PC-3 (cell line): ENCODE measurements around the gene PIEZO2. TPM values are rescaled to one million over a fixed set of nuclear protein-coding genes. Genes with fewer than 3 reads are reported as not detected.

ENCODE experiments used
- ATAC-seq: fragments of 200-7000 bp; cut with Tn5 transposase; 2 replicates; pipeline ENCODE4 v1.9.1; 2020; ENCODE audit warnings: mild to moderate bottlenecking, moderate library complexity
- BruUV-seq: library from RNA; stranded (reverse); fragments of 400-500 nt; replicated peaks from 2 replicates; lab custom pipeline; 2021; lab: Mats Ljungman, UMichigan
- CTCF ChIA-PET: fragments of 300-600 bp; sonication (Branson Sonifier 250); formaldehyde crosslinking; loops from one replicate; lab custom pipeline; 2022; ENCODE audit warnings: antibody characterized with exemption; lab: Charles Lee
- POLR2A ChIA-PET: fragments of 300-600 bp; sonication (Branson Sonifier 250); formaldehyde crosslinking; loops from one replicate; lab custom pipeline; 2022; ENCODE audit warnings: antibody characterized with exemption; ENCODE audit not compliant: unreplicated experiment; lab: Charles Lee
- DNase-seq: peaks from one replicate; pipeline ENCODE4 v3.0.0-alpha.2; 2015
- H2AFZ ChIP-seq: fragments of 300-600 bp; sonication (generic); 2 replicates; pipeline ENCODE4 v1.6.0; 2016; ENCODE audit warnings: antibody characterized with exemption, low read length
- H3F3A ChIP-seq: fragments of 300-600 bp; sonication (generic); one replicate; pipeline ENCODE4 v1.6.0; 2017; ENCODE audit warnings: antibody characterized with exemption, low read length, control low read depth, mild to moderate bottlenecking; ENCODE audit not compliant: unreplicated experiment
- H3K27ac ChIP-seq: fragments of 300-600 bp; sonication (generic); 2 replicates; pipeline ENCODE4 v1.5.1; 2016; ENCODE audit warnings: mild to moderate bottlenecking, low read length
- H3K27me3 ChIP-seq: fragments of 300-600 bp; sonication (generic); 2 replicates; pipeline ENCODE4 v1.6.1; 2016; ENCODE audit warnings: low read length, mixed read lengths
- H3K36me3 ChIP-seq: fragments of 300-600 bp; sonication (generic); 2 replicates; pipeline ENCODE4 v1.6.1; 2016; ENCODE audit warnings: low read depth, mixed run types, low read length, mixed read lengths
- H3K4me1 ChIP-seq: fragments of 300-600 bp; sonication (generic); 2 replicates; pipeline ENCODE4 v1.5.1; 2016; ENCODE audit warnings: low read length; ENCODE audit not compliant: insufficient read depth
- H3K4me2 ChIP-seq: fragments of 300-600 bp; sonication (generic); 2 replicates; pipeline ENCODE4 v1.6.0; 2016; ENCODE audit warnings: low read length
- H3K4me3 ChIP-seq: fragments of 300-600 bp; sonication (generic); 2 replicates; pipeline ENCODE4 v1.5.1; 2016; ENCODE audit warnings: mild to moderate bottlenecking, low read length, mixed read lengths
- H3K79me2 ChIP-seq: fragments of 300-600 bp; sonication (generic); 2 replicates; pipeline ENCODE4 v1.6.1; 2017; ENCODE audit warnings: low read length, mixed read lengths
- H3K9ac ChIP-seq: fragments of 300-600 bp; sonication (generic); 2 replicates; pipeline ENCODE4 v1.6.0; 2016; ENCODE audit warnings: mild to moderate bottlenecking, low read length
- H3K9me2 ChIP-seq: fragments of 300-600 bp; sonication (generic); replicated peaks from 2 replicates; pipeline ENCODE4 v1.6.1; 2016; ENCODE audit warnings: mixed run types, low read length, mixed read lengths
- H3K9me3 ChIP-seq: fragments of 300-600 bp; sonication (generic); 2 replicates; pipeline ENCODE4 v1.6.1; 2016; ENCODE audit warnings: low read length, mixed read lengths
- H4K20me1 ChIP-seq: fragments of 300-600 bp; sonication (generic); 2 replicates; pipeline ENCODE4 v1.6.1; 2016; ENCODE audit warnings: low read length, mixed read lengths
- CTCF ChIP-seq: fragments of 300-600 bp; sonication (generic); conservative IDR thresholded peaks from 2 replicates; pipeline ENCODE4 v1.5.1; 2017; ENCODE audit warnings: antibody characterized with exemption, low read depth, mild to moderate bottlenecking, low read length
- EZH2 ChIP-seq: fragments of 300-600 bp; sonication (generic); IDR thresholded peaks from one replicate; pipeline ENCODE4 v1.6.1; 2017; ENCODE audit warnings: antibody characterized with exemption, mild to moderate bottlenecking, low read length; ENCODE audit not compliant: unreplicated experiment
- EZH2phosphoT487 ChIP-seq: fragments of 300-600 bp; sonication (generic); IDR thresholded peaks from 2 replicates; pipeline ENCODE4 v1.6.1; 2018; ENCODE audit warnings: mild to moderate bottlenecking, antibody characterized with exemption, low read length, borderline replicate concordance
- intact Hi-C: fragments of 100-400 bp; cut with micrococcal nuclease; formaldehyde crosslinking; loops from 2 replicates; pipeline ENCODE4 v1.9.0; 2023
- total RNA-seq: library from RNA; depleted of rRNA; stranded (reverse); fragments of >200 nt; gene quantifications from 2 replicates; pipeline ENCODE4 v1.2.3, GENCODE V29; 2014

PIEZO2 gene
- total RNA-seq, 1 experiment from 2014 or later, result not detected

GRCh38 chr18:11104307-11104706 is 45.1 kb downstream of the PIEZO2 start:
- DNase-seq, result no peak
- H3K9ac ChIP-seq, result no peak overlapping the region
- no peak overlapping the region for H3K4me3 ChIP-seq
- H3F3A ChIP-seq, result no peaks in the 10 kb centered on the region
- no peaks in the 10 kb centered on the region for H3K4me1 ChIP-seq
- no peak overlapping the region for H3K4me2 ChIP-seq
- intact Hi-C loops, result no loop called here
- H4K20me1 ChIP-seq, result no peaks in the 10 kb centered on the region
- no peaks in the 10 kb centered on the region for H3K9me3 ChIP-seq
- ATAC-seq, result no peak
- no peaks in the 10 kb centered on the region for H3K9me2 ChIP-seq
- H3K36me3 ChIP-seq, result no peaks in the 10 kb centered on the region
- no TSS peak for BruUV-seq
- POLR2A ChIA-PET, result no interaction called here
- no peak overlapping the region for H3K27ac ChIP-seq
- H3K79me2 ChIP-seq, result no peaks in the 10 kb centered on the region
- H3K27me3 ChIP-seq, result peaks cover 63% of the 10 kb centered on the region
- no peak overlapping the region for H2AFZ ChIP-seq
- CTCF ChIA-PET, result no interaction called here
- TF ChIP-seq EZH2, result no peak
- no peak for TF ChIP-seq CTCF
- no peak for TF ChIP-seq EZH2phosphoT487

DNA sequence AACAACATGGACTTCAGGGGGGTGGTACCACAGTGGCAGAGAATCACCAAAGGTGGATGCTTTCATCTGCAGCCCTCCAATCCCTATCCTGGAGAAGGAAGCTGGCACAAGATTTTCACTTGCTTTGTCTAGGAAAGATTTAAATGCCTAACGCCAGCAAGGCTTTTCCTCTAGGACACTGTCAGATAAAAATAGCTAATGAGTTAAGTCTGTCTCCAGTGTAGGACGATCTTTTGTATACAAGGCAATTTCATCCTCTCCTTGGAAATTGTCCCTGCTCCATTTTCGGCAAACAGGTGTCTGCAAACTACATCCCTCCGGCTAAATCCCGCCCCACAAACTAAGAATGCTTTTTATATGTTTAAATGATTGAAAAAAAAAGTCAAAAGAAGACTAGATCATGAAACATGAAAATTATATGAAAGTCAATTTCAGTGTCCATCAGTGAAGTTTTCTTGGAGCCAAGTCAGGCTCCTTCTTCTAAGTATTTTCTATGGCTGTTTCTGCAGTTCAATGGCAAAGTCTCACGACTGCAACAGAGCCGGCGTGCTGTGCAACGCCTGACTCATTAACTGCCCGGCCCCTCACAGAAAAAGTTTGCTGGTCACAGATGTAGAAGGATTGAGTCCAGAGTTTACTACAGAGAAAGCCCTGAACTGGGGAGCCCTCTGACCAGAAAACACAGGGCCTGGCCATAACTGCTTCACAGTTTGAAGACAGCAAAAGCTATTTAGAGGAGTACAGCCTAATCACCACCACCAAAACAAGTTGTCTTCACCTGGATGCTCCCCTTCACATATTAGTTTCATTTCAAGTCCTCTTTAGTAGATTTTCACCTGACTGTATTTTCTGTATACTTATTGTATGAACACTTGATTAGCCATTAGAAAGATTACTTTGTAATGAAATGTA is 52.3 kb downstream of the PIEZO2 start:
- DNase-seq (no peak), ATAC-seq (no peak)
- no peaks in the 10 kb centered on the region for H3K9me3 ChIP-seq
- H3F3A ChIP-seq, result no peaks in the 10 kb centered on the region
- no peaks in the 10 kb centered on the region for H3K4me1 ChIP-seq
- no peak overlapping the region for H3K27ac ChIP-seq
- BruUV-seq, result no TSS peak
- H3K79me2 ChIP-seq, result no peaks in the 10 kb centered on the region
- no peak overlapping the region for H3K9ac ChIP-seq
- no peaks in the 10 kb centered on the region for H3K36me3 ChIP-seq
- no peak for TF ChIP-seq EZH2
- POLR2A ChIA-PET, result no interaction called here
- intact Hi-C loops, result no loop called here
- H3K4me2 ChIP-seq, result no peak overlapping the region
- CTCF ChIA-PET, result no interaction called here
- no peak overlapping the region for H2AFZ ChIP-seq
- peaks cover 55% of the 10 kb centered on the region for H3K27me3 ChIP-seq
- H3K4me3 ChIP-seq, result no peak overlapping the region
- no peaks in the 10 kb centered on the region for H4K20me1 ChIP-seq
- no peaks in the 10 kb centered on the region for H3K9me2 ChIP-seq

GRCh38 chr18:11096411-11096810 is 53.0 kb downstream of the PIEZO2 start:
- Histone ChIP-seq H3K79me2 (no peaks in the 10 kb centered on the region), H4K20me1 (no peaks in the 10 kb centered on the region), H3K4me3 (no peak overlapping the region), H3K9ac (no peak overlapping the region), H3K4me1 (no peaks in the 10 kb centered on the region), H3K4me2 (no peak overlapping the region), H3K27me3 (peaks cover 57% of the 10 kb centered on the region), H3F3A (no peaks in the 10 kb centered on the region), H3K36me3 (no peaks in the 10 kb centered on the region), H3K9me3 (no peaks in the 10 kb centered on the region), H3K9me2 (no peaks in the 10 kb centered on the region), H2AFZ (no peak overlapping the region), H3K27ac (no peak overlapping the region)
- POLR2A ChIA-PET, result no interaction called here
- intact Hi-C loops, result no loop called here
- BruUV-seq, result no TSS peak
- TF ChIP-seq CTCF, result no peak
- no peak for TF ChIP-seq EZH2
- TF ChIP-seq EZH2phosphoT487, result no peak
- no peak for ATAC-seq
- CTCF ChIA-PET, result no interaction called here
- no peak for DNase-seq
